Endothelial cell of umbilical vein (primary cell): Measurements from ENCODE around the gene GNB1L.

Experiments
- MAX ChIP-seq: IDR thresholded peaks from 2 replicates; pipeline ENCODE4 v1.6.1; 2011; ENCODE audit not compliant: insufficient read depth, insufficient read length
- POLR2AphosphoS5 ChIP-seq: IDR thresholded peaks from 2 replicates; pipeline ENCODE4 v1.6.1; 2012; ENCODE audit warnings: low read depth, mild to moderate bottlenecking, control low read depth, low read length, moderate library complexity; ENCODE audit not compliant: insufficient read depth

- TF ChIP-seq POLR2AphosphoS5 (no peak), MAX (no peak)
Measured at GRCh38 chr22:19903031-19903430, 48.4 kb upstream of the GNB1L start.
